KMS-11 (cell line): ENCODE measurements around the gene NECAB3.

Experiments used
- H2AFZ ChIP-seq: fragments of 200-600 bp; sonication (generic); 2 replicates; pipeline ENCODE4 v1.6.1; 2016; ENCODE audit warnings: antibody characterized with exemption, mixed run types, low read depth
- H3K27ac ChIP-seq: fragments of 200-600 bp; sonication (generic); 2 replicates; pipeline ENCODE4 v1.6.1; 2016; ENCODE audit warnings: mild to moderate bottlenecking, mixed run types
- H3K27me3 ChIP-seq: fragments of 200-600 bp; sonication (generic); 2 replicates; pipeline ENCODE4 v1.6.1; 2017; ENCODE audit warnings: mild to moderate bottlenecking, low read depth, mixed run types, moderate library complexity; ENCODE audit not compliant: insufficient read depth
- H3K36me3 ChIP-seq: fragments of 200-600 bp; sonication (generic); 2 replicates; pipeline ENCODE4 v1.6.1; 2017; ENCODE audit warnings: mild to moderate bottlenecking, mixed run types; ENCODE audit not compliant: insufficient read depth
- H3K4me1 ChIP-seq: fragments of 200-600 bp; sonication (generic); 2 replicates; pipeline ENCODE4 v1.6.1; 2016; ENCODE audit warnings: mild to moderate bottlenecking, low read depth, mixed run types; ENCODE audit not compliant: poor library complexity, severe bottlenecking
- H3K4me2 ChIP-seq: fragments of 200-600 bp; sonication (generic); 2 replicates; pipeline ENCODE4 v1.7.0; 2016; ENCODE audit warnings: mild to moderate bottlenecking, mixed run types
- H3K4me3 ChIP-seq: fragments of 200-600 bp; sonication (generic); IDR thresholded peaks from 2 replicates; pipeline ENCODE4 v1.6.1; 2017; ENCODE audit warnings: low read depth, low read length, mixed read lengths; ENCODE audit not compliant: insufficient read depth
- H3K79me2 ChIP-seq: fragments of 200-600 bp; sonication (generic); 2 replicates; pipeline ENCODE4 v1.6.1; 2016; ENCODE audit warnings: low read depth, mixed run types; ENCODE audit not compliant: insufficient read depth
- H3K9ac ChIP-seq: fragments of 200-600 bp; sonication (generic); 2 replicates; pipeline ENCODE4 v1.6.1; 2016; ENCODE audit warnings: mild to moderate bottlenecking, mixed run types
- H4K20me1 ChIP-seq: fragments of 200-600 bp; sonication (generic); 2 replicates; pipeline ENCODE4 v1.6.1; 2016; ENCODE audit warnings: mild to moderate bottlenecking, mixed run types; ENCODE audit not compliant: insufficient read depth
- TF ChIP-seq, protein P1 (sequence below): fragments of 200-600 bp; sonication (generic); conservative IDR thresholded peaks from 2 replicates; pipeline ENCODE4 v1.6.1; 2017; ENCODE audit warnings: low read depth, mild to moderate bottlenecking, antibody characterized with exemption, low read length, moderate library complexity, mixed read lengths

Gene NECAB3

GRCh38 chr20:33624399-33624798 is 49.8 kb downstream of the NECAB3 start:
- TF ChIP-seq, protein P1, sequence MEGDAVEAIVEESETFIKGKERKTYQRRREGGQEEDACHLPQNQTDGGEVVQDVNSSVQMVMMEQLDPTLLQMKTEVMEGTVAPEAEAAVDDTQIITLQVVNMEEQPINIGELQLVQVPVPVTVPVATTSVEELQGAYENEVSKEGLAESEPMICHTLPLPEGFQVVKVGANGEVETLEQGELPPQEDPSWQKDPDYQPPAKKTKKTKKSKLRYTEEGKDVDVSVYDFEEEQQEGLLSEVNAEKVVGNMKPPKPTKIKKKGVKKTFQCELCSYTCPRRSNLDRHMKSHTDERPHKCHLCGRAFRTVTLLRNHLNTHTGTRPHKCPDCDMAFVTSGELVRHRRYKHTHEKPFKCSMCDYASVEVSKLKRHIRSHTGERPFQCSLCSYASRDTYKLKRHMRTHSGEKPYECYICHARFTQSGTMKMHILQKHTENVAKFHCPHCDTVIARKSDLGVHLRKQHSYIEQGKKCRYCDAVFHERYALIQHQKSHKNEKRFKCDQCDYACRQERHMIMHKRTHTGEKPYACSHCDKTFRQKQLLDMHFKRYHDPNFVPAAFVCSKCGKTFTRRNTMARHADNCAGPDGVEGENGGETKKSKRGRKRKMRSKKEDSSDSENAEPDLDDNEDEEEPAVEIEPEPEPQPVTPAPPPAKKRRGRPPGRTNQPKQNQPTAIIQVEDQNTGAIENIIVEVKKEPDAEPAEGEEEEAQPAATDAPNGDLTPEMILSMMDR, result no peak
- no peaks in the 10 kb centered on the region for H4K20me1 ChIP-seq
- no peaks in the 10 kb centered on the region for H3K27me3 ChIP-seq

GRCh38 chr20:33622705-33623365 is 51.4 kb downstream of the NECAB3 start:
- TF ChIP-seq, protein P1, result no peak
- H3K36me3 ChIP-seq, result no peaks in the 10 kb centered on the region
- peaks cover 9% of the 10 kb centered on the region for H3K4me1 ChIP-seq
- H2AFZ ChIP-seq, result no peak overlapping the region
- no peak overlapping the region for H3K4me3 ChIP-seq
- H3K79me2 ChIP-seq, result no peaks in the 10 kb centered on the region
- no peak overlapping the region for H3K27ac ChIP-seq
- H3K27me3 ChIP-seq, result no peaks in the 10 kb centered on the region
- no peak overlapping the region for H3K4me2 ChIP-seq
- H4K20me1 ChIP-seq, result no peaks in the 10 kb centered on the region
- no peak overlapping the region for H3K9ac ChIP-seq

More at GRCh38 chr20:33624399-33624798, 49.8 kb downstream of the NECAB3 start:
- H3K4me3 ChIP-seq, result no peak overlapping the region
- H3K79me2 ChIP-seq, result no peaks in the 10 kb centered on the region
- no peak overlapping the region for H2AFZ ChIP-seq
- no peaks in the 10 kb centered on the region for H3K36me3 ChIP-seq
- no peak overlapping the region for H3K9ac ChIP-seq
- no peak overlapping the region for H3K27ac ChIP-seq
- H3K4me2 ChIP-seq, result no peak overlapping the region
- H3K4me1 ChIP-seq, result peaks cover 9% of the 10 kb centered on the region

DNA sequence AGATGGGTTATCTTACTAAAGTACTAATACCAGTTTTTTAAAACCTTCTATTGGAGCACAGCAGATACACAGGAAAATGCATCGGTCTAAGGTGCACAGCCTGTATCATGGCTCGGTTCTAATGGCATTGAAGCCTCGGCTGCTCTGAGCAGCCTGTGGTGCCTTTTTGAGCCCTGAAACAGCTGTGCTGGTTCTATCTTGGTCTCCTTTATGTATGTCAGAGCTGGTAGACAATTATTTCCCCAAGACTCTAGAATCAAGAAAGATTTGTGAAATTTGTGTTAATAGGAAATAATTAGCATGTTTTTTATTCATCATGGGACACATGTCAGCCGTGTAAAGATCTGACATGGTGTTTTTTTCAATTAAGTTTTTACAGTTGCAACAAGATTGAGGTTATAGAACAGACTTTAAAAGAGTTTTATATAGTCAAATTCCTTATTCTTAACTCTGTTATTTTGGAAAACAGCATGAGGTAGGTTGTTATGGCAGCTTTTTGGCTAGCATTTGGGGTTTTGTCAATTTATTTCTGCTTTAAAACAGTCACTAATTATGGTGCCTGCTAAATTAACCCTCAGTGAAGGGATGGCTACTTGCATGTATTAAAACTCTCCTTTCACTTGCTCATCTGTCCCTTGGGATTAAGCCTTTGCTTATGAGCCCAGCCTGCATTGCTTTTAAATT is 52.4 kb downstream of the NECAB3 start:
- H3K4me2 ChIP-seq, result no peak overlapping the region
- H3K4me3 ChIP-seq, result no peak overlapping the region
- no peaks in the 10 kb centered on the region for H3K79me2 ChIP-seq
- no peak overlapping the region for H2AFZ ChIP-seq
- TF ChIP-seq, protein P1, result no peak
- H3K36me3 ChIP-seq, result no peaks in the 10 kb centered on the region
- H3K27me3 ChIP-seq, result no peaks in the 10 kb centered on the region
- peaks cover 9% of the 10 kb centered on the region for H3K4me1 ChIP-seq
- no peak overlapping the region for H3K9ac ChIP-seq
- H4K20me1 ChIP-seq, result no peaks in the 10 kb centered on the region
- H3K27ac ChIP-seq, result no peak overlapping the region

GRCh38 chr20:33612001-33612400 is 62.2 kb downstream of the NECAB3 start:
- Histone ChIP-seq H3K4me1 (no peaks in the 10 kb centered on the region), H3K36me3 (no peaks in the 10 kb centered on the region), H3K4me3 (no peak overlapping the region), H4K20me1 (no peaks in the 10 kb centered on the region), H3K27me3 (no peaks in the 10 kb centered on the region), H3K79me2 (no peaks in the 10 kb centered on the region), H2AFZ (no peak overlapping the region), H3K9ac (no peak overlapping the region), H3K4me2 (no peak overlapping the region), H3K27ac (no peak overlapping the region)
- TF ChIP-seq, protein P1, result no peak
